Left colon (tissue), 2 donors: Measurements from ENCODE around the gene PJA2. TPM values are rescaled to one million over a fixed set of nuclear protein-coding genes. Genes with fewer than 3 reads are reported as not detected.
"Not testable (repeated sequence)": the region's sequence is repeated elsewhere in the genome, so short reads cannot be mapped to it uniquely, and the experiment has no call there.

Source experiments
- ATAC-seq: fragments of 200-7000 bp; cut with Tn5 transposase; one replicate; pipeline ENCODE4 v1.9.1; 2020; ENCODE audit warnings: mild to moderate bottlenecking, moderate library complexity
- DNase-seq, 2 donors: peaks; one replicate each; pipeline ENCODE4 v3.0.0-alpha.2; 2020
- intact Hi-C, 2 donors: fragments of 100-400 bp; cut with DNase I in 1 of 2; cut with micrococcal nuclease in 1 of 2; formaldehyde crosslinking; loops; one replicate each; pipeline versions ENCODE4 v1.11.2 to v1.14.0; 2022; cut with DNase I, micrococcal nuclease
- long read RNA-seq: library from polyadenylated mRNA; unstranded; transcript quantifications from one replicate; pipeline ENCODE4 v2.0.0, GENCODE V29; 2021
- total RNA-seq, 2 donors: library from RNA; stranded (reverse); fragmentation: NEBNext Ultra II Directional; extraction: Animal tissue kit (Norgen Biotek cat#: 25700); gene quantifications; one replicate each; pipeline ENCODE4 v1.2.1, GENCODE V29; 2021
- donor health status: DM: no; HTN: no; CAD: no.
- donor health status: DM: yes; HTN: yes; CAD: no.

PJA2 gene
- 10 to 100 TPM; 68.6 to 93.5 TPM for total RNA-seq
- long read RNA-seq, full-length matches to known transcripts = 76 of 96 reads
- long read RNA-seq, partial matches to known transcripts = 9 of 96 reads
- long read RNA-seq, other reads (novel, unspliced or antisense) = 11 of 96 reads

- ATAC-seq (peak; percentile 89), DNase-seq (peak; percentile 97 to 99)
- intact Hi-C loops = no loop called here
Observed at GRCh38 chr5:109409844-109410388, at the start of gene PJA2. Gene PJA2 (minus strand): TSS chr5:109409974. CDS start chr5:109383433, 26,541 bp downstream.

DNA sequence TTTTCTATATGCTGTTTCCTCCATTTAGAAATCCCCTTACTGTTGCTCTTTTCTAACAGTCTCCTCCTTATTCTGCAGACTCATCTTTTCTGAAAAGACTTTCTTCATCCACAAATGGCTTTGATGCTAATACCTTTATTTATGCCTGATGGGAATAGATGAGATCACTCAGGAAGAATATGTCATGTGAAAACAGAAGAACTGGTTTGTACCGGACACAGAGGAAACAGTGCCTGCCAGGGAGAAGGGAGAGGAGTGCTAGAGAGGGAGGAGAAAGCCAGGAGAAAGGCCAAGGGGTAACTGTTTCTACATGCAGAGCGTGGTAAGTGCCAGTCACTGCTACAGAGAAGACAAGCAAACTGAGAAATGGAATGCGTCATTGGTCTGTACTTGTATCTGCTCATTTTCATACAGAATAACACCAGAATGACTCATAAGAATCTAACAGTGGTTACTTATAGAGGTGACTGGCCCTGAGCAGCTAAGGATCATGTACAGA lies 45.9 kb upstream of the PJA2 start:
- no peak for DNase-seq
- ATAC-seq = peak; percentile 77
- intact Hi-C loops = no loop called here

DNA sequence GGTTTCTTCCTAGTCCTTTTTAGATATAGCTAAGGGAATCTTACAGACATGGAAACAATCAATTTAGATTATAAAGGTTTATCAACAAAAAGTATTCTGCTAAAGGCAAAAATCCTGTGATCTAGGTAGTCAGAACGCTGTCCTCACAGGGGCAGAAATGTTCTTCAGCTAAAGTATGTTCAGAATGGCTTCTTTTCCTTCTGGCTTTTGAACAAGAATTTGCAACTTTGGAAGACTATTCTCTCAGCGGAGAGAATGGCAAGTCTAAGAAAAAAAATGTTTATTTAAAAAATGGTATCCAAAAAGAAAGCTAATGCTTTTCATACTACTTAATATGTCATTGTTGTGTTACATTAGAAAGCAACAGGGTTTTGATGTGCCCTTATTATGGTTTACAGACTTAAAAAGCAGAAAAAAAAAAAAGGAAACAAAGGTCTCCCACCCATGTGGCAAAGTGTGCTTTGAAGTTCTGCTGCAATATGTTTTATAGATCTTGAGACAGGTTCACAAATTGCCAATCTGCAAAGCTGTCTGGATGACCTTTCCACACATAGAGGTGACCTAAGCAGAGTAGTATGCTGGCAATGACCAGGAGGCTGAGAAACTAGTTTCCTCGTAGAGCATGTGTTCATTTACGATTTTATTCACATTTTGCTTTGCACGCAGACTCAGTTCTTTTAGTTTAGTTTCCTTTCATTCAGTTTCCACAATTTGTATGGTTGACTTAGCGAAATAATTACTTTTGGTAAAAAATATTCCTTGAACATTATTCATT lies 45.1 kb upstream of the PJA2 start:
- ATAC-seq = peak; percentile 34
- intact Hi-C loops = no loop called here
- DNase-seq = no peak

GRCh38 chr5:109453251-109453650 lies 43.5 kb upstream of the PJA2 start:
- intact Hi-C loops = no loop called here
- no peak for ATAC-seq
- no peak for DNase-seq

- ATAC-seq (no peak), DNase-seq (no peak)
- intact Hi-C loops = no loop called here
Observed at GRCh38 chr5:109452661-109453060, 42.9 kb upstream of the PJA2 start.

DNA sequence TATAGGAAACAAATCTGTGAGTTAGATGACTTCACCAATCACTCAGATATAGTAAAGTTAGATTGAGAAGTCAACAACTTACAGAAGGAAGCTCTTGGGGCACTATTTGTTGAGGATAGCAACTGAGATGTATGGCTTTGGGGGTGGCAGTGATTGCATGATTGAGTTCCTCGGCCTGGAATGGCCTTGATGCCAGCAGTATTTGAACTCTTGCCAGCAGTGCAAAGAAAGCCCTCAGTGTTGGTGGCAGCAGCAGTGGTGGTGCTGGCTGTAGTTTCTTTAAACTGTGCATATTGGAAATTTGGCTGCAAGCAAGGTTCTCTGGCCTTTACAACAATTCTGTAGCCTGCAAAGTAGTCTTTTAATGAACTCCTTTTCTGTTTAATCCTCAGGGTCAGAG lies 41.4 kb upstream of the PJA2 start:
- intact Hi-C loops = no loop called here
- peak; percentile 41 for ATAC-seq
- no peak for DNase-seq

GRCh38 chr5:109450129-109450877 lies 40.5 kb upstream of the PJA2 start:
- DNase-seq (no peak), ATAC-seq (no peak)
- intact Hi-C loops = no loop called here

GRCh38 chr5:109448838-109449237 lies 39.1 kb upstream of the PJA2 start:
- intact Hi-C loops = no loop called here
- ATAC-seq = no peak
- DNase-seq = no peak

- ATAC-seq (no peak), DNase-seq (no peak)
- intact Hi-C loops = no loop called here
Observed at GRCh38 chr5:109439590-109439989, 29.8 kb upstream of the PJA2 start.

- intact Hi-C loops = no loop called here
- DNase-seq = no peak
- ATAC-seq = no peak
Observed at GRCh38 chr5:109426075-109426474, 16.3 kb upstream of the PJA2 start.

GRCh38 chr5:109425521-109425920 lies 15.7 kb upstream of the PJA2 start:
- intact Hi-C loops, DNase-seq, ATAC-seq: not testable (repeated sequence)

DNA sequence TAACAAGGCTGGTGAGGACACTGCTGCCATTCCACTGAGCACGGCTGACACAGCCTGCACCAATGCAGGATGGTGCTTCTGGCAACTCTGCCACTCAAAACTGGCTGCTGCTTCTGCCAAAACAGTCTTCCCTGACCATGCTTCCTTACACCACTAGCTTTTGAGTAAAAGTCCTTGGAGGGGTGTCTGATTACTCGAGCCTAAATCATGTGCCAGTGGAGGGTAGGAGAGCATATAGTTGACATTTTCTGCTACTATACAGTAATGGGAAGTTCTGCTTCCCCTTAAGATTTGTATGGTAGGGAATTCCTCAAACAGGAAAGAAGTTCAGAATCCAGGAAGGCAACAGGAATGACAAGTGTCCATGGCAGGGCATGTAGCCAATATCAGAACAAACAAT lies 12.2 kb upstream of the PJA2 start:
- no peak for ATAC-seq
- no peak for DNase-seq
- intact Hi-C loops = no loop called here

GRCh38 chr5:109418712-109419352 lies 9.1 kb upstream of the PJA2 start:
- ATAC-seq (no peak), DNase-seq (no peak)
- intact Hi-C loops = no loop called here

DNA sequence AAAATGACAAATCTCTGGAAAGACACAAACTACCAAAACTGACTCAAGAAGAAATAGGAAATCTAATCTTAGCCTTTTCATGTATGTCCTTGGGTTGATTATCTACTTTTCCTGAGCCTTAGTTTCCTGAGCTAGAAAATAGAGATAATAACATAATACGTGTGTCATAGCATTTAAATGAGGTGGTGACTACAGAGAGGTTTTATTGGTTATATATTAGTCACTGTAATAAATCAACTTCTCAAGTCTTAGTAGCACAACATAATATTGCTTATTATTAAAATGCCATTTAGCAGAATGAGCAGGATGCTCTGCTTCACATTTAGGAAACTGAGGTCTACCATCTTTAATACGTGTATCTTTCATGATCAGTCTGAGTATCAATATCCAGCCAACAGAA lies 7.1 kb upstream of the PJA2 start:
- intact Hi-C loops = no loop called here
- DNase-seq (no peak), ATAC-seq (no peak)

DNA sequence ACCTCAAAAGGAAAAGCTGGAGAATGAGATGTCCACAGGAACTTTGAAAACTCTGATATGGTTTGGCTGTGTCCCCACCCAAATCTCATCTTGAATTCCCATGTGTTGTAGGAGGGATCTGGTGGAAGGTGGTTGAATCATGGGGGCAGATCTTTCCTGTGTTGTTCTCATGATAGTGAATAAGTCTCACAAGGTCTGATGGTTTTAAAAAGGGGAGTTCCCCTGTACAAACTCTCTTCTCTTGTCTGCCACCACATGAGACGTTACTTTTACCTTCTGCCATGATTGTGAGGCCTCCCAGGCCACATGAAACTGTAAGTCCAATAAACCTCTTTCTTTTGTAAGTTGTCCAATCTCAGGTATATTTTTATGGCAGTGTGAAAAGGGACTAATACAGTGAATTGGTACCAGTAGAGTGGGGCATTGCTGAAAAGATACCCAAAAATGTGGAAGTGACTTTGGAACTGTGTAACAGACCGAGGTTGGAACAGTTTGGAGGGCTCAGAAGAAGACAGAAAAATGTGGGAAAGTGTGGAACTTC lies 4.2 kb upstream of the PJA2 start:
- intact Hi-C loops, DNase-seq, ATAC-seq: not testable (repeated sequence)

DNA sequence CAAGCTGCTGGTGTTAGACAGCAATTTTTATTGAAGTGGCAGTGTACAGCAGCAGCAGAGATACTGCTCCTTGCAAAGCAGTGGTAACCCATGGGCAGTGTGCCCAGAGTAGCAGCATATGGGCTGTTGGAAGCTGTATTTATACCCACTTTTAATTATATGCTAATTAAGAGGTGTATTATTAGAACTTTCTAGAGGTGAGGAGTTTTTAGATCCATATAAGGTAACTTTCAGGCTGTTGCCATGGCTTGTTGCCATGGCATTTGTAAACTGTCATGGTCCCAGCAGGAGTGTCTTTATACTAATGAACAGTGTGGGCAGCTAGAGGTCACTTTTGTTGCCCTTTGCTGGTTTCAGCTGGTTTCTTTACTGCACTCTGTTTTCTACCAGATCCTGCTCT lies 3.7 kb upstream of the PJA2 start:
- intact Hi-C loops = no loop called here
- no peak for ATAC-seq
- peak; percentile 23 to 33 for DNase-seq

DNA sequence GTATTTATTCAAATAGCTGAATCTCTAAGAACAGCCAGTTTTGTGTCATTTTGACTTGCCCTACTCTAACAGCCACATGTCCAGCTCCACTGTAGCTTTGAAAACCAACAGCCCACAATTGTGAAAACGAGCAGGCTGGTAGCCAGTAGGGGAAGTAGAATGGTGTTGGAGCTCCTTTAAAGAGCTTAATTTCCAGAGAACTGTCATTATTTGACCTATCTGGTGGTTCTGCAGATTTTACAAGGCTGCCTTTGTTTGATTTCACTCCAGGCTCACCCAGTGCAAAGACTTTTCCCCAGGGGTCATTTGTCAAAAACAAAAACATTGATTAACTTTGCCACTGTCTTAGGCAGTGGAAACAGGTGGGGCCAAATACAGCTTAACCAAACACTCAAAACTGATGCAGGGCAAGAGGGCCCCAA lies 3.2 kb upstream of the PJA2 start:
- ATAC-seq (no peak), DNase-seq (no peak)
- intact Hi-C loops = no loop called here

DNA sequence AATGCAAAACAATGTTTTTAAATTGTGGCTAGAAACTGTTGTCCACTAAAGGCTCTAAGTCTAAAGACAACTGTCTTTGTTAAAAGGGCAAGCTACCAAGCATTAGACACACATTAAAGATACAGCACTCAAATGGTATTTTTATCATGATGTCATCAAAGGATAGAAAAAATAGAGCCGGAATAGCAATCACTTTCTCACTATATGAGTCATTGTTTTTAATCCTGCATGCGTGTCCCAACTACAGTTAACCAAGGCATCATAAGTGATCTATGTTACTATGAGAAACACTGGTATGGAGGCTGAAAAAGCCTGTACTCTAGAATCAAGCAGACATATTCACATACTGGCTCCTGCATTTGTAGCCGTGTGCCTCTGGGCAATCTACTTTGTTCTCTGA lies 1.9 kb upstream of the PJA2 start:
- intact Hi-C loops = no loop called here
- ATAC-seq (no peak), DNase-seq (no peak)

DNA sequence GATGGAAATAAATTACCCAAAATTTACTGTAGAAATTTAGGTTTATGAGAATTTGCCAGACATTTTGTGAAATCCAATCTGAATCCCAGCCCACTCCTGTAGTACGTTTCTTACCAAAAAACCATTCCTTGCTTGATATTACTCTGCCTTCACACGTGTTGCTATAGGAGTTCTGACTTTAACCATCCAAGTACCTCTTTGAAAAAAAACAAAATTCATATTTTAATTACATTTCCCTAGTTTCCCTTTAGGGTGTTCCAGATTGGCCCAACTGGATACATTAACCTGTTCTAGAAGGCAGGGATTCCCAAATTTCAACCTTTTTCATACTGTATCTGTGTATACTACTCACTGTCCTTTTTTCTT lies 1.4 kb upstream of the PJA2 start:
- intact Hi-C loops = no loop called here
- ATAC-seq (no peak), DNase-seq (no peak)
